HG03045 (cell line): ENCODE measurements around the gene ACY1.

ENCODE experiments used
- ATAC-seq: cut with Tn5 transposase; IDR thresholded peaks from one replicate; pipeline ENCODE4 v1.9.1; 2021; ENCODE audit warnings: mild to moderate bottlenecking, moderate library complexity; ENCODE audit not compliant: unreplicated experiment

Gene ACY1

DNA sequence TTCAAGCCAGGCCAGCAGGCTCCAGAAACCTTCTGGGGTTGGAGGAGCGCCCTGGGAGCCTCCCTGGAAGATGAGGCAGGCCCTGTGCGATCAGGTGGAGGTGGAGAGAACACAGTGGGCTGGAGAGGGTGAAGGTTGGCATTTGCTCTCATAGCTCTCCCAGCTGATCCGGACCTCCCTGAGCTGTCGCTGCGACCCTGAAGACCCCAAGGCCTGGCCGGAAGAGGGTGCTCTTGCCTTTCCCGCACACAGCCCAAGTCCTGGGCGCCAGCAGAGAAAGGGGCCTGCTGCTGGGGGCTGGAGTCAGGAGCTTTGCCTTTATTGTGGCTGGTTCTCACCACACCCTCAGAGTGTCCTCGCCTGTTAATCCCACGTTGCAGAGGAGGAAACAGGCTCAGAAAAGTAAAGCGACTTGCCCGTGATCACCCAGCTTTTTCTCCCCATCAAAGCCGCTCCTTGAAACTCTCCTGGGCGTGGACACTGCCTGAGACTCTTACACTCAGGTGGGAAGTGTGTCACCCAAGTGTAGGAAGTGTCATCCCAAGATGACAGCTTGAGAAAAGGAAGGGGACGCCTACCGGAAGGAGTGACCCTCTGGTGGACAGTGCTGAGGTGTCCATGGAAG, 20.9 kb downstream of the ACY1 start:
- no peak for ATAC-seq

DNA sequence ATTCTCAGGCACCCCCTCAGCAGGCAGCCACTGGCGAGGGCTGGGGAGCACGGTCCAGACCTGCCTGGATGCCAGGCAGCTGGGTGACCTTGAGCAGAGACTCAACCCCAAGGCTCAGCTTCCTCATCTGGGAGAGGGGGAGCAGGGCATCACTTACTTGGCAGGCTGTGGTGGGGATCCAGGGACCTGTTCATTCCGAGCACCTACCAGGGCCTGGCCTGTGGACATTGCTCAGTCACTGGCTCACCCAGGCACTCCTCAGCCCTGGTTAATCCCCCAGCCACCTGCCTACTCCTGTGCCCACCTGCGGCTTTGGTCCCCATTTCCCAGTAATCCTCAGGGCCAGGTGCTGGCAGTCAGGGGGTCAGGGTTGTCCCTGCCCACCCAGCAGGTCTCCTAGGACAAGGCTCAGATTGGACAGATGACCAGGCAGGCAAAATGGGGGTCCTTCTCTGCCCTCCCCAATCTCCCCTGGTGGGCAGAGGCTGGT, 21.6 kb downstream of the ACY1 start:
- no peak for ATAC-seq

DNA sequence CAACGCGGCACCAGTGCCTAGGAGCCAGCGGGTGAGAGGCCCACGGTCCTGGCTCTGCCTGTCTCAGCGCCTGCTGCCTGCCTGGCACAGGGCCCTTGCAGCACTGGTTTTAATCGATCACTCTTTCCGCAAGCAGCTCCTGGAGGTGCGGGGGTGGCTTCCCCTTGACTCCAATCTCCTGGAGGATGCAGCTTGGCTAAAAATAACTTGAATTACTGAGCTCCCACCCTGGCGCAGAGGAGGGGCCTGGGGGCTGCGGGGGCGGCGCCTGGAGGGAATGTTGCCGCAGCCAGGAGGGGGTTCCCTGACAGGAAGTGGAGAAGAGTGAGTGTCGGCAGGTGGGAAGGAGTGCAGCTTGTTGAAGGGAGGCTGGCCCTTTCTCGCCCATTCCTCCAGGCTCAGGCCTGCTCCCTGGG, 22.2 kb downstream of the ACY1 start:
- ATAC-seq, result no peak

DNA sequence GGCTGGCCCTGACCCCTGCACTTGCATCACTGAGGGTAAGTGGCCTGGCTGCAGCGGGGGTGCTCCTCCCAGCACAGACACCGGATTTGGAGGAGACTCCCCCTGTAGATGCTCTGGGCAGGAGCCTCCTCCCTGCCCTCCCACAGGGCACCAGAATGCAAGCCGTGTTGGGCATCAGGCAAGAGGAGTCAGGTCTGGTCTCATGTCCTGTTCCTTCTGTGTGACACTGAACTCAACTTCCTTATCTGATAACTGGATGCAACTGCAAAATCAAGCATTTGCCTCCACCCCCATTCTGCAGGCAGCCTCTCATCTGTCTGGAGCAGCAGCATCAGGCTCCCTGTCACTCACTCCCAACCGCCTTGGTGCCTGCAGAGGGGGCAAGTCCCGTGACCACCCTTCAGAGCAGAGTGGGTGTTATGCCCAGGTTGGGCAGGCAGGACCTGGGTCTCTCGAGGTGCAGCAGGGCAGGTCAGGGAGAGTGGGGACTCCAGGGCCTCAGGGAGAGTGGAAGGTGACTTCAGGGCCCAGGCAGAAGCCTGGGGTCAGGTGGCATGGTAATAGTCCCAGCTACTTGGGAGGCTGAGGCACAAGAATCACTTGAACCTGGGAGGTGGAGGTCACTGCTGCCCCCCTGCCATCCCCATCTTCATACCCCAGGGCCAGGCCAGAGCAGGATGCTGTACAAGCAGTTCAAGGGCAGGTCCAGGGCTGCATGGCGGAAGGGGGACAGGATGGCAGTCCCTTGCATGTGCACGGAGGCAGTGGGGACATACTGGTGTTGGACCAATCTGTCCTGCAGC, 22.9 kb downstream of the ACY1 start:
- ATAC-seq, result no peak

DNA sequence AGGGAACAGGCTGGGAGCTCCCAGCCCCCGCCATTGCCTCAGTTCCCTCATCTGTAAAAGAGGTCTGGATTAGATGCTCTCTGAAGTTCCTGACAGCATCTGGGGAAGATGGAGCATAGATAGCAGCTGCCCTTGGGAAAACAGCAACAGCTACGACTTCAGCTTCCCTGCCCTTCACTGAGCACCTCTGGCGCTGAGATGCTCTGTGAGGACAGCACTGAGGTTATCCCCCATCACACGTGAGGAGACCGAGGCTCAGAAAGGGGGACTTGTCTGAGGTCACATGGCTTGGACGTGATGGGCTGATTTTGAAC, 23.4 kb downstream of the ACY1 start:
- no peak for ATAC-seq

DNA sequence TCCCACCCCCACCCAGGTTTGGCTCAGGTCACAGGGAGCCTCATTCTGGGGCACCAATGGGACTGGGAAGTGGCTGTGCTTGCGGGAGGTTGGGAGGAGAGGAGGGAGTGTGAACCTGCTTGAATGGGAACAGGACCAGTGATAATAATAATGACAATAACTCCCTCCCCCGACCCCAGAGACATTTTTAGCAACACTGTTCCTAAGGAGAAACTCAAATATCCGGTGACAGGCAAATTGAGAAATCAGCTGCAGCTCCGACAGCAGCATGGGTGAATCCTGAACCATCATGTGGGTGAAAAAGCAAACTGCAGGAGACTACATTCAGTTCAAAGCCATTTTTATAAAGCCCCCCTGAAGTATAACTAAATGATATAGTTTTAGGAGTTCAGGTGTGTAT, 24.0 kb downstream of the ACY1 start:
- ATAC-seq, result no peak

DNA sequence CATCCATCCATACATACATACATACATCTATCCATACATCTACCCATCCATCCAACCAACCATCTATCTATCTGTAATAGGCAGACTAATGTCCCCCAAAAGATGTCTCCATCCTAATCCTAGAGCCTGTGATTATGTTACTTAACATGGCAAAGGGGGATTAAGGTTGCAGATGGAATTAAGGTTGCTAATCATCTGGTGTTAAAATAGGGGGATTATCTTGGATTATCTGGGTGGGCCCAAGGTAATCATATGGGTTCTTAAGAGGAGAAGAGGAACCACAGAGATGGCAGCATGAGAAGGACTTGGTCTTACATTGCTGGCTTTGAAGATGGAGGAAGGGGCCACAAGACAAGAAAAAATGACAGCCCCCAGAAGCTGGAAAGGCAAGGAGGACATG, 27.1 kb downstream of the ACY1 start:
- no peak for ATAC-seq

DNA sequence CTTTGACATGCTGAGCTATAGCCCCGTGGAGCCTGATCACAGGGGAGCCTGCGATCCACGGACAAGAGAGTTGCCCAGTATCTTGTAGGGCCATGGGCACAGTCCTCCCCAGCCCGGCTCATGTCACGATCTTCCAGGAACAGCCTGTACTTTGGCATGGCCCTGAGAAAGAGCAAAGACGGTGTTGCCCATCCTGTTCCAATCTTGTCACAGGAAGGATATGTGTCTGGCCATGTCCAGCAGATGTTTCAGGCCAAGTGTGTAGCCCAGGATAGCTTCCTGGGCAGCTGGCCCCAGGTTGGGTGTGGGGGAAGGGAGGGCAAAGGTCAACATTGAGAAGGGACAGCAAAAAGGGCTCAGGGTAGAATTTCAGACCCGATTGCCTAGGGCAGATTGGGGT, 29.4 kb downstream of the ACY1 start:
- no peak for ATAC-seq

DNA sequence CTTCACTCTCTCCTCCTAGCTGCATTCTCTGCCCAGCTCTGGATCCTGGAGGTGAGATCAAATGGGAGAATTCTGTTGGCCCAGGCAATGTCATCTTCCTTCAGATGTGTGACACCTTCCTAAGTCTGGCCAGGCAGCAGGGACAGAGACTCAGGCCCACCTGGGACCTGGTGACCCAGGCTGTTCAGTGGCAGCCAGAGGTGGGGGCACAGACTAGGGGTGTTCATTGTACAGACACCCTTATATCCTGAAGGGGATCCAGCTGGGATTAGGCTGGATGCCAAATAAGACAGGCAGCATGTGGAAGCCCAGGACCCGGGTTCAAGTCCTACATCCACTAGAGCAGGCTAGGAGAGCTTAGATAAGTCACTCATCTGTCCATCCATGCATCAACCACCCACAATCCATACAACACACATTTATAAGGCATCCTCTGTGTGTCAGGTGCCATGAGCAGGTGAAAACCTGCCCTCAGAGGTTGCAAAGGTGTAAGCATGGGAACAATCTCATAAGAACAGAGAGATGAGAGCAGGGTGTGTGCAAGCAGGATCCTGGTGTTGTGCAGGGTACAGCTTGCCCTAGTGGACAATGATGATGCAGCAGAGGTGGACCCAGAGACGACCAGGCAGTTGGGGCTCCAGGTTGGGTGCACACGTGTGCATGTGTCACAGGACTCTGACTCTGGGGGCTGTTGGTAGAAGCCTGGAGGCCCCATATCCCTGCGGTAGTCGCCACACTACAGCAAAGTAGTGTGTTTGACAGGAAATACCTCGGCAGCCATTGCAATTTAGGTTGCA, 30.7 kb downstream of the ACY1 start:
- no peak for ATAC-seq

DNA sequence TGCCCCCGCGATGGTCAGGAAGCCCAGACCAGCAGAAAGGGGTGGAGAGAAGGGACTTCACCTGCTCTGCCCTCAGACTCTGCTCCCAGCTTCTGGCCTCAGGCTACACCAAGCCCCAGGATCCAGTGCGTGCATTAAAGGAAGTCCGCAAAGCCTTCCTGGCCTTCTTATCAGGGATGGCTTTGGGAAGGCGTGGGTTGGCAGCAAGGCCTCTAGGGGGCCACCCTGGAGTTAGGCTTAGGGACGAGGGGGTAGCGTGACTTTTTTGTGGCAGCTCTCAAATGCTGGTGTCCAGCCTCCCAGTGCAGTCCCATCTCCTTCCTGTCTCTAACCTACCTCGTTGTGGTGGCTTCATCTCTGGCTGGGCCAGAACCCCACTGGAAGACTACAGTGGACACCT, 31.3 kb downstream of the ACY1 start:
- no peak for ATAC-seq

DNA sequence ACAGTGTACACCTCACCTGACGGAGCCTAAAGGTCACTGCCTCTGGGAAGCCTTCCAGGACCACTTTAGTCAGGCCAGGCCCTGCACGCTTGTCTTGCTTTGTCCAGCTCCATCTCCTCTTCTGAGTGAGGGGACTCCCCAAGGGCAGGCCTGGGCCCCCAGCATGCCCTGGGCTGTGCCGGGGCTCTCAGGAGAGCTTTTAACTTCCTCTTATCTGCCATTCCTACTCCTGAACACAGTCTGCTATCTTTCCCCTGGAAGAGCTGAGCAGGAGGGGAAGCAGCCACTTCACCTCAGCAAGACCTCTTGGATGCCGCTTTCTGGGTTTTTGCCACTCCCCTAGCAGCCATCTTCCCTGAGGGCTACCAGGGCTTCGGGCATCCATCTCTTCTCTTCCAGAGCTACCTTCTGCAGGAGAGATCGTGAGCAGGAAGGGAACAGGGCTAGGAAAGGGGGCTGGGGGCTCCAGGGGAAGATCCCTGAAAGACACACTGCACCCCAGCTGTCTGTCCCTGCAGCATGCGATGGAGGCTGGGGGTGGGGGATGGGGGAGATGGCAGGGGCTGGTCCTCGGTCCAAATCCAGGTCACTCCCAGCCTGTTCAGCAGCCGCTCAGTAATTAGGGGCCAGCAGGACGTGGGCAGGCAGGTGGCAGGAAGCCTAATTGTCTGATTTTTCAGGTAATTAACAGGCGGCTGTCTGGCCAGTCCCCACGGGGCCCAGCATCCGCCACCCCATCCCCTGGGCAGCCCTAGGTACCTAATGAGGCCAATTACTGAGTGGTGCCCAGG, 32.3 kb downstream of the ACY1 start:
- ATAC-seq, result no peak

DNA sequence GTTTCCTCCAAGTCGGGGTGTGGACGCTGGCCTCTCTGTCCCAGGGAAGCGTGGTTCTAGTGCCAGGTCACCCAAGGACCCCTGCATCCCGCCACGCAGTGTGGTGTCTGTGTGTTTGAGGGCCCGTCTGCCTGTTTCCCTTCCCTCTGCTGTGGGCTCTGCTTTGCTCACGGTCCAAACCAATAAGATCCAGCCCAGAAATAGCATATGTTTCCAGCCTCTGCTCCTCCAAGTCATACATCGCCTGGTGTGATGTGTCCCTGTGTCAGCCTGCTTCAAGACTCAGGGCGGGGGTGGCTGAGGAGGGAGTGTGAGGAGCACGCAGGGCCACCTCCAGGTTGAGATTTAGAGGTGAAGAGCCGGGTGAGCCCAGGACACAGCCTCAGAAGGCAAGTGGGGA, 34.3 kb downstream of the ACY1 start:
- ATAC-seq, result no peak

DNA sequence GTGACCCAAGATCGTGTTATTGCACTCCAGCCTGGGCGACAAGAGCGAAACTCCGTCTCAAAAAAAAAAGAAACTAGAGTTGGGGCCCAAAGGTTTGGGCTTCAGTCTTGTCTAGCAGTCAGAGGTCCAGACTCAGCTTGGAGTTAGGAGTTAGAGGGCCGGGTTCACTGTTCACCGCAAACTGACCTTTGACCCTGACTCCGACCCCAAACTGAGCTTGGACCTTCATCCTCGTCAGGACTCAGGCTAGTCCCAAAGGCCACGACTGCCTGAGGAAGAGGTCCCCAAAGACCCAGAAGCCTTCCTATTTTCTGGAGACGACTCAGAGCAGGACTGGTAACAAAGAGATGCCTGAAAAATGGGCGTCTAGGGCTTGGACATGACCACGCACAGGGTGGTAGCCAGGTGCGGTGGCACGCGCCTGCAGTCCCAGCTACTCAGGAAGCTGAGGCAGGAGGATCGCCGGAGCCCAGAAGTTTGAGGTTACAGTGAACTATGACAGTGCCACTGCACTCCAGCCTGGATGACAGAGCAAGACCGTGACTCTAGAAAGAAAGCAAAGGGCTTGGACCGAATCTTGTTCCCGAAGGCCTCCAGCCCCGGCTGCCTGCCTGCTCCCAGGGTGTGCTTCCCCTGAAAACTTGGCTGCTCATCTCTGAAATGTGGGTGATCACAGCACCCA, 35.1 kb downstream of the ACY1 start:
- ATAC-seq, result no peak

DNA sequence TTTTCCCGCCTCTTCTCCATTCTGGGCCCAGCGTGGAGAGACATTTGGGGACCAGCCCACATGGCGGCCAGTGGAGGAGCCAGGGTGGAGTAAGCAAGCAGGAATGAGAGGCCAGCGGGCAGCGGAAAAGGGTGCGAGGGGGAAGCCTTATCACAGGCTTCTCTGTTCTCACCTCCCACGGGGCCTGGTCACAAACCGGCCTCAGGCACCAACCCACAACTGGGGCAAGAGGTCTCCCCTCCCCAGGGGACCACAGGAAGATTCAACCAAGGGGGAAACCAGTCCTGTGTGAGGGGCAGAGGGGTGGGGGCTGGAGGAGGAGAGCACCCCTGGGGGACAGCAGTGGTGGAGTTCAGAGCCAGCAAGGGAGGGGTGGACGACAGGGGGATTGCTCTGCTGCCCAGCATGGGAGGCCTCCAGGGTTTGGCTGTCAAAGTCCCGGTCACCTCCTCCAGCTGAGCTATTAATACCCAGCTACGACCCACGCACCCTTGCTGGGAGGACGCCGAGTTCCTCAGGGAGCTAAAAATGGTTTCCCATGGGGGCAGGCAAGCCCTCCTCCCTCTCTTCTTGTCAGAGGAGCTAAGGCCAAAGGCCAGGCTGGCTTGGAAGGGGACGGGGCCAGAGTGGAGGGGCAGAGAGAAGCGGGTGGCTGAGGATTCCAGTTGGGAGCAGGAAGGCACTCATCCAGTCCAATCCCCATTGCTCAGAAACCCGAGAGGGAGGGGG, 36.2 kb downstream of the ACY1 start:
- no peak for ATAC-seq

DNA sequence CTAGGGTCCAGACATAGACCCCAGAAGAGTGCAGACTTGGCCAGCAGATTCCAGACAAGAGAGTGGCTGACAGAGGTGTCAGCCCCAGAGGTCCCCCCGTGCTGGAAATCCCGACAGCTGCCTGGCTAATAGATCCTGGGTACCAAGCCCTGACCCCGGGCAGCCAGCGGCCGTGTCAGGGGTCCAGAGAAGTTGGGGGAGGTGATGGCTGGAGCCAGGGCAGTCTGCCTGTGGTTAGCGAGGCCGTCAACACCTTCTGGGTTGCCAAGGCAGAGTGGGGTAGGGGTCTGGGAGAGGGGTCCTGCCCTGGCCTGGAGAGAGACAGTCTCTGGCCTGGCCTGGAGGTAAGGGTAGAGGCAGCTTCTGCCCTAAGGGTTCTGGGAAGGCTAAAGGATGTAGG, 37.5 kb downstream of the ACY1 start:
- ATAC-seq, result no peak

DNA sequence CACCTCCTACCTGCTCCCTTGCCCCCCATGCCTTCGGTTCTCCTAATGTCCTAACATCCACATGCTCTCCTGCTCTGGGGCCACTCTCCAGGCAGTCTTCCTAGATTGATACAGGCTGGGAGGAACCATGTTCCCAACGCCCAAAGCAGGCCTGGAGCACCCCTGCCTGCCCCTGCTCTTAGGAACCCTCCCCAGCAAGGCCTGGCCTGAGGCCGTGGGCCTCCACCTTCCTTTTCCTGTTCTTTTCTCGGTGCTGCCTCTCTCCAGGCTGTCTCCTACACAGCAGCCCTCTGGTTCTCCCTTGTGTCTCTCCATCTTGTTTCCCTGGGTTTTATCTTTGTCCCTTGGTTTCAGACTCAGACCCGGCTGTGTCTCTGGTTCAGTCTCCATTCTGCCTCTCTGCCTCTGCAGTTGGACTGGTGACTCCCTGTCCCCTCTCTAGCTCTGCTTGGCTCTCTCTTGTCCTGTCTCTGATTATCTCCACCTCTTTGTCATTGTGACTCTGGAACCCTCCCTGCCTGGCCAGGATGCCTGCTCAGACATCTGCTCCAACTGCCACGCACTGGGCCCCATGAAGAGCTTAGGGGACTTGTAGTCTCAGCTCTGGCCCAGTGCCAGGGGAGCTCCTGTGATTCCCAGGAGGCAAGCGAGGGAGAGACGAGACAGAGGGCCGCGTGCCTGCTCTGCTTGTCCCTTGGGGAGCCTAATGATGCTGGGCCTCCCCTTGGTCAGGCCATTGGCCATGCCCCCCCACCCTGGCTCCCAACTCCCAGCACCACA, 38.3 kb downstream of the ACY1 start:
- ATAC-seq, result no peak

DNA sequence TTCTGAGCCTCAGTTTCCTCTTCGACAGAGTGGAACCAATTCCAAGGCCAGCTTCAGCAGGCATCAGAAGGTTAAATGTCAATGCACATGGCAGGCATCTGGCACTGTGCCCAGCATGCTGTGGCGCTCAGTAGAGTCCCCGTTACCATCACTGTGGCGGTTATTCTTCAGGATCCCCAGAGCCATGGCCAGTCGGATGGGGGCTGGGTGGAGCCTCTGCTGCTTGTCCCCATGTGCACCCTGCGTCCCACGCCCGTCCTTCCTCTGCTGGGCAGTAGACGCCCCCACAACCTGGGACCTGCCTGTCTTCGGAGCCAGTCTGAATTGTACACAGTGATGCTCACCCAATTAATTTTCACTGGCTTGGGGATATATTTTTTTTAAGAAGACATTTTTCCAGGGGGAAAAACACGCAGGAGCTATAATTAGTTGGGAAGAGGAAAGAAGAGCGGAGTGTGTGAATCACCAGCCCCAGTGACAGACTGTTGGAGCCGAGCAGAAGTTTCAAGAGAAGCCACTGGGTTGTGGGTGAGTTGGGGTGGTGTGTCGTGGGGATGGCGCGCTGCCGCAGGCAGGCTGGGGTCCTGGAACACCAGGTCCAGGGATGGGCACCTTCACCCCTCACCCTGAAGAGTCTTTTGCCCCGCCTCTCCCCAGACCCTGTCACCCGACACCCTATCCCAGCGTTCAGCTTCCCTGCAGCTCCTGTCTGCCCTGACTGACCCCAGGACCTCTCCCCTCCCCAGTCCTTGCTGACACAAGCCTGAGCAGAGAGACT, 39.2 kb downstream of the ACY1 start:
- ATAC-seq, result no peak

DNA sequence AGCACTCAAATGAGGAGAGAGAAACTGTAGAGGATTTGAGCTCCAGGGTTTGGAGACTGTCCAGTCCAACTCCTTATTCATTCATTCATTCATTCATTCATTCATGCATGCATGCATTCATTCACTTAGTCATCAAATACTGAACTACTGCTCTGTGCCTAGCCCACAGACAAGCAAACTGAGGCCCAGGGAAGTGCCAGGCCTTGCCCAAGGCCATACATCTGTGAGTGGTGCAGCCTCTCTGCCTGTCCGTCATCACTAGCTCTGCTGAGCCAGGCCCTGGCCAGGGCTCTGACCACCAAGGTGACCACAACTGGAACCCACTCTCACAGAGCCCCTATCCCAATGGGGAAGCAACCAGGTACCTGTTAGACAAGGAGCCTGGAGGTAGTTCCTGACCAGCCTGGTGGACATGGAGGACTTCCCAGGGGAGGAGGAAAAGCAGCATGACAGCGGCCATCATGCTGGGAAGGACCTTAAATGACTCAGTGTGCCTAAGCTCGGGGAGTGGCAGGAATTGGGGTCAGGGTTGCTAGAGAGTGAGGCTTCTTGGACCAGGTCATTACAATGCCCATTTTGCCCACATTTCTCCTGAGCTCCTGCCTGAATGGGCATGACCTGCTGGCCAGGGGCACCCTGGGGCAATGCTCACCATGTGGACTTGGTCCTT, 39.9 kb downstream of the ACY1 start:
- ATAC-seq, result no peak
